Glutamatergic neuron (in vitro differentiated cells): ENCODE measurements around the gene RNF38. TPM values are rescaled to one million over a fixed set of nuclear protein-coding genes. Genes with fewer than 3 reads are reported as not detected.
"Not testable (repeated sequence)": the region's sequence is repeated elsewhere in the genome, so short reads cannot be mapped to it uniquely, and the experiment has no call there.

Experiments used
- DNase-seq: peaks from one replicate; pipeline ENCODE4 v3.0.0; 2022
- H3K27ac Mint-ChIP-seq: one replicate; pipeline ENCODE4 v1.8.0; 2020; ENCODE audit warnings: mild to moderate bottlenecking, mixed read lengths, inconsistent platforms; ENCODE audit not compliant: unreplicated experiment
- H3K27me3 Mint-ChIP-seq: one replicate; pipeline ENCODE4 v1.8.0; 2020; ENCODE audit warnings: mild to moderate bottlenecking, moderate library complexity, mixed read lengths, inconsistent platforms; ENCODE audit not compliant: unreplicated experiment
- H3K36me3 Mint-ChIP-seq: one replicate; pipeline ENCODE4 v1.8.0; 2020; ENCODE audit warnings: mild to moderate bottlenecking, mixed read lengths, inconsistent platforms; ENCODE audit not compliant: unreplicated experiment
- H3K4me1 Mint-ChIP-seq: one replicate; pipeline ENCODE4 v1.8.0; 2020; ENCODE audit warnings: mild to moderate bottlenecking, low read depth, mixed read lengths, inconsistent platforms; ENCODE audit not compliant: unreplicated experiment
- H3K4me3 Mint-ChIP-seq: one replicate; pipeline ENCODE4 v1.8.0; 2020; ENCODE audit warnings: mild to moderate bottlenecking, mixed read lengths, inconsistent platforms; ENCODE audit not compliant: unreplicated experiment
- H3K9me3 Mint-ChIP-seq: one replicate; pipeline ENCODE4 v1.8.0; 2020; ENCODE audit warnings: mild to moderate bottlenecking, moderate library complexity, mixed read lengths, inconsistent platforms; ENCODE audit not compliant: unreplicated experiment
- total RNA-seq: library from RNA; stranded (reverse); fragmentation: NEBNext Ultra II Directional; extraction: Animal tissue kit (Norgen Biotek cat#: 25700); gene quantifications from one replicate; pipeline ENCODE4 v1.2.1, GENCODE V29; 2021; ENCODE audit not compliant: unreplicated experiment
- TF ChIP-seq, protein P1 (sequence below): fragments of 200-600 bp; sonication (generic); IDR thresholded peaks from one replicate; pipeline ENCODE4 v1.5.0; 2021; ENCODE audit not compliant: partially characterized antibody, unreplicated experiment

The RNF38 gene
- total RNA-seq, 1 donor from 2014 or later, result 129 TPM

DNA sequence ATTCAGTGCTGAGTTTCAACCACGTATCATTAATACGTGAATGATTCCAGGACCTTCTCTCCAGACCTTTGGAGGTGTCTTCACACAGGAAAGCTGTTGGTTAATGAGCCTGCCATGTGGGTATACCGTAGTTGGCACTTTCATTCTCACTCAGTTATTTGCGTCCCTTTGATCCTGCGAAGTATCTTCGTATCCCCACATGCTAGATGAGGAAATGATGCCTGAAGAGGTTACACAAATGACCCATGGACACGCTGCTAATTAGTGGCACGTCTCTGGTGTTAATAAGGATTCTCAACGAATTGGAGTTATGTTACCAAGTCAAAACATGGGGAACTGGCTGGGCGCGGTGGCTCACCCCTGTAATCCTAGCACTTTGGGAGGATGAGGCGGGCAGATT is 76.1 kb downstream of the RNF38 start:
- Mint-ChIP-seq H3K36me3 (peaks cover 8% of the 10 kb centered on the region), H3K4me3 (no peak overlapping the region), H3K4me1 (no peaks in the 10 kb centered on the region), H3K27me3 (no peaks in the 10 kb centered on the region), H3K27ac (peak overlapping the region; percentile 12), H3K9me3 (peaks cover 4% of the 10 kb centered on the region)
- no peak for DNase-seq
- TF ChIP-seq, protein P1, sequence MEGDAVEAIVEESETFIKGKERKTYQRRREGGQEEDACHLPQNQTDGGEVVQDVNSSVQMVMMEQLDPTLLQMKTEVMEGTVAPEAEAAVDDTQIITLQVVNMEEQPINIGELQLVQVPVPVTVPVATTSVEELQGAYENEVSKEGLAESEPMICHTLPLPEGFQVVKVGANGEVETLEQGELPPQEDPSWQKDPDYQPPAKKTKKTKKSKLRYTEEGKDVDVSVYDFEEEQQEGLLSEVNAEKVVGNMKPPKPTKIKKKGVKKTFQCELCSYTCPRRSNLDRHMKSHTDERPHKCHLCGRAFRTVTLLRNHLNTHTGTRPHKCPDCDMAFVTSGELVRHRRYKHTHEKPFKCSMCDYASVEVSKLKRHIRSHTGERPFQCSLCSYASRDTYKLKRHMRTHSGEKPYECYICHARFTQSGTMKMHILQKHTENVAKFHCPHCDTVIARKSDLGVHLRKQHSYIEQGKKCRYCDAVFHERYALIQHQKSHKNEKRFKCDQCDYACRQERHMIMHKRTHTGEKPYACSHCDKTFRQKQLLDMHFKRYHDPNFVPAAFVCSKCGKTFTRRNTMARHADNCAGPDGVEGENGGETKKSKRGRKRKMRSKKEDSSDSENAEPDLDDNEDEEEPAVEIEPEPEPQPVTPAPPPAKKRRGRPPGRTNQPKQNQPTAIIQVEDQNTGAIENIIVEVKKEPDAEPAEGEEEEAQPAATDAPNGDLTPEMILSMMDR, result no peak

DNA sequence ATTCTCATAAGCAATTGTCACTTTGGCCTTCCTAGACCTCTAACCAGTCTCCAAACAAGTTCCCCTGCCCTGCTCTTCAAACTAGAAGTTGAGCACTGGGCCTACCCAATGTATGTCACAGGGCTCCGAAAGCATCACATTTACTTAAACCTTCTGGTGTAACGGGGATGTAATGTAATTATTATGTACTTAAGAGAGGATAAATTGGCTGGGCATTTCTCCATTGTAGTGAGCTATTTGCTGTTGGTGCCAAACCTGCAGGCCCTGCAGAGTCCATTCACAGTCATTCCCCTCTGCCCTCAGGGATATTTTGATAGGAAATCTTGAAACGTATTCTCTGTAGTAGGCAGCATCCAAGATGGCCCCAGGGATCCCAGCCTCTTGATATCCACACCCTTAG is 77.6 kb downstream of the RNF38 start:
- Mint-ChIP-seq H3K27ac (no peak overlapping the region), H3K4me3 (no peak overlapping the region), H3K4me1 (no peaks in the 10 kb centered on the region), H3K36me3 (peaks cover 8% of the 10 kb centered on the region), H3K27me3 (no peaks in the 10 kb centered on the region), H3K9me3 (peaks cover 4% of the 10 kb centered on the region)
- TF ChIP-seq, protein P1, result no peak
- DNase-seq, result no peak

DNA sequence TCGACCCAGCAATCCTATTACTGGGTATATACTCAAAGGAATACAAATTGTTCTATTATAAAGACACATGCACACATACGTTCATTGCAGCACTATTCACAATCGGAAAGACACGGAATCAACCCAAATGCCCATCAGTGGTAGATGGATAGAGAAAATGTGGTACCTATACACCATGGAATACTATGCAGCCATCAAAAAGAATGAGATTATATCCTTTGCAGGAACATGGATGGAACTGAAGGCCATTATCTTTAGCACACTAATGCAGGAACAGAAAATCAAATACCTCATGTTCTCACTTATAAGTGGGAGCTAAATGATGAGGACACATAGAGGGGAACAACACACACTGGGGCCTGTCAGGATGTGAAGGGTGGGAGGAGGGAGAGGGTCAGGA is 78.2 kb downstream of the RNF38 start:
- not testable (repeated sequence) for H3K4me1 Mint-ChIP-seq, DNase-seq, H3K4me3 Mint-ChIP-seq, H3K27me3 Mint-ChIP-seq, H3K9me3 Mint-ChIP-seq, H3K27ac Mint-ChIP-seq, H3K36me3 Mint-ChIP-seq

DNA sequence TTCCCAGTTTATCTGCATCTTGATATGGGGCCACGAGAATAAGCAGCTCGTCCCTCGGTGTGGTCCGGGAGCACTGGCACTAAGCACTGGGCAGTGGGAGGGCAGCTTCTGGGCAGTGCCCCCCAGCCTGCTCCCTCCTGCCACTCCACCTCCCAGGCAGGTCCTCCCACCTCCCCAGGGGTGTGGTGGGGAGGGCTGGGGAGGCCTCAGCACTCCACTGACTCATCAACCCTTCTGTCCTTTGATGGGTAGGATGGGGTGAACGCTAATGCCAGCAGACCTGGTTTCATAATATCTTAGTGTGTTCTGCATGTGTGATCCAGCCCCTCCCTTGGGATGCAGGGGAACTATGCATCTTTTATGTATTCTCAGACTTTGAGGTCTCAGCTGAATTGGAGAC is 79.6 kb downstream of the RNF38 start:
- H3K36me3 Mint-ChIP-seq, result peaks cover 8% of the 10 kb centered on the region
- H3K27me3 Mint-ChIP-seq, result peaks cover under 1% of the 10 kb centered on the region
- peaks cover 2% of the 10 kb centered on the region for H3K9me3 Mint-ChIP-seq
- no peak overlapping the region for H3K27ac Mint-ChIP-seq
- peaks cover 3% of the 10 kb centered on the region for H3K4me1 Mint-ChIP-seq
- H3K4me3 Mint-ChIP-seq, result no peak overlapping the region
- no peak for DNase-seq
- TF ChIP-seq, protein P1, result no peak

DNA sequence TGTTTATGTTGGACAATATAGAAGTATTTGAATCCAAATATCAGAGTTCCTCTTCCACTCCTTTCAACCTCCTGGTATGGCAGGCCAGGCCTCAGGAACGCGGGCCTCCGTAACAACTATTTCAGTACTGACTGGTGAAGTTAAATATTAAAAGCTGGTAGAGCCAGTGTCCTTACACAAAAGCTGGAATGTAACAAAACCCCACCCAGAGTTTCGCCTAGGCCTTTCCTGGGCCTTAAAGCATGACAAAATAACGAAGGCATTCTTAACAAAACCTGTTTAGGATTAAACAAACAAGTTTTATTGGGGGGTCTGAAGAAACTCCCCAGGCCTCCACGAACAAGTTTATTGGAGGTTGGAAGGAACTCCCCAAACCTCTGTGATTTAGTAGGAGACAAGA is 80.3 kb downstream of the RNF38 start:
- Mint-ChIP-seq H3K27me3 (peaks cover 2% of the 10 kb centered on the region), H3K4me1 (peaks cover 3% of the 10 kb centered on the region), H3K36me3 (peaks cover 8% of the 10 kb centered on the region), H3K9me3 (peaks cover 2% of the 10 kb centered on the region), H3K27ac (no peak overlapping the region), H3K4me3 (no peak overlapping the region)
- DNase-seq, result no peak
- TF ChIP-seq, protein P1, result no peak

DNA sequence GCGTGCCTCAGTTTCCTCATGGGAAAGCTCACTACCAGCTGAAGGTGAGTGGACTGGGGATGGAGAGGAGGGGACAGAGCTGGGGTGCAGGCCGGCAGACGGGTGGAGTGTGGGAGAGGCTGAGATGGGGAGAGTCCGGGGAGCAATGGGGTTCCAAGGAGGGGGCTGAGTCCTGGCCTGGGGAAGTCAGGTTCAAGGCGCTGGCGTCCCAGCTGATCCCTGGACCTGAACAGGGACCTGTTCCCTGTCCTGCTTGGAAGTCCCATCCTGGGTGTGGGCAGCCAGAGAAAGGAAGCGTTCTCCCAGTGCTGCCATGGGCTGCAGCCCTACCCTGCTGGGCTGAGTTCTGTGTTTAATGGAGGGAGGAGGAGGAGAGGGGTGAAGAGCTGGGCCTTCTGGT is 80.9 kb downstream of the RNF38 start:
- H3K27me3 Mint-ChIP-seq, result peaks cover 2% of the 10 kb centered on the region
- H3K4me3 Mint-ChIP-seq, result no peak overlapping the region
- peaks cover 8% of the 10 kb centered on the region for H3K36me3 Mint-ChIP-seq
- TF ChIP-seq, protein P1, result no peak
- no peak for DNase-seq
- peaks cover 3% of the 10 kb centered on the region for H3K4me1 Mint-ChIP-seq
- H3K27ac Mint-ChIP-seq, result no peak overlapping the region
- H3K9me3 Mint-ChIP-seq, result peaks cover 2% of the 10 kb centered on the region
